GM12878 (cell line): ENCODE results near the gene RAD51B. TPM values are rescaled to one million over a fixed set of nuclear protein-coding genes. Genes with fewer than 3 reads are reported as not detected.

Experiments
- ATF2 ChIP-seq: IDR thresholded peaks from 2 replicates; pipeline ENCODE4 v1.6.1; 2012; ENCODE audit warnings: low read length, inconsistent platforms
- CEBPB ChIP-seq, 2 experiments: fragments of 150-350 bp in 1 of 2; IDR thresholded peaks; 2 replicates each; pipeline ENCODE4 v1.6.1; 2012 to 2014; ENCODE audit warnings: low read depth in 2 of 2, low read length in 2 of 2, borderline replicate concordance in 1 of 2, inconsistent platforms in 1 of 2
- CEBPZ ChIP-seq: fragments of 150-350 bp; IDR thresholded peaks from 2 replicates; pipeline ENCODE4 v1.6.1; 2016; ENCODE audit warnings: low read depth, low read length
- CTCF ChIP-seq, 3 experiments: IDR thresholded peaks in 2 of 3; conservative IDR thresholded peaks in 1 of 3; 2 replicates each; pipeline ENCODE4 v1.5.1; 2011; ENCODE audit warnings: low read depth in 3 of 3, low read length in 3 of 3, mild to moderate bottlenecking in 3 of 3, control low read depth in 2 of 3, moderate library complexity in 2 of 3, inconsistent platforms in 1 of 3, mixed read lengths in 1 of 3; ENCODE audit not compliant: control insufficient read depth in 2 of 3, insufficient read depth in 1 of 3; ENCODE audit errors: extremely low read depth in 1 of 3
- FOXM1 ChIP-seq: IDR thresholded peaks from 2 replicates; pipeline ENCODE4 v1.6.1; 2012; ENCODE audit warnings: low read depth, mild to moderate bottlenecking, inconsistent platforms, low read length, moderate library complexity
- IKZF1 ChIP-seq: fragments of 450-650 bp; conservative IDR thresholded peaks from 2 replicates; pipeline ENCODE4 v1.6.1; 2017; ENCODE audit warnings: antibody characterized with exemption, mild to moderate bottlenecking
- MEF2A ChIP-seq: IDR thresholded peaks from 2 replicates; pipeline ENCODE4 v1.6.1; 2011; ENCODE audit warnings: low read depth, mild to moderate bottlenecking, low read length, moderate library complexity; ENCODE audit not compliant: insufficient read depth
- MLLT1 ChIP-seq: fragments of 450-650 bp; IDR thresholded peaks from 2 replicates; pipeline ENCODE4 v1.6.1; 2016; ENCODE audit warnings: mild to moderate bottlenecking
- RAD21 ChIP-seq: IDR thresholded peaks from 2 replicates; pipeline ENCODE4 v1.6.1; 2011; ENCODE audit warnings: mild to moderate bottlenecking, low read depth, low read length, moderate library complexity; ENCODE audit not compliant: insufficient read depth
- SKIL ChIP-seq: fragments of 450-650 bp; IDR thresholded peaks from 2 replicates; pipeline ENCODE4 v1.6.1; 2017; ENCODE audit warnings: mild to moderate bottlenecking, low read depth, inconsistent platforms; ENCODE audit not compliant: poor library complexity, severe bottlenecking
- TARDBP ChIP-seq: IDR thresholded peaks from 2 replicates; pipeline ENCODE4 v1.6.1; 2016; ENCODE audit warnings: borderline replicate concordance
- TCF3 ChIP-seq: IDR thresholded peaks from 2 replicates; pipeline ENCODE4 v1.6.1; 2012; ENCODE audit warnings: low read depth, mild to moderate bottlenecking, low read length, borderline replicate concordance; ENCODE audit not compliant: insufficient read depth
- ZBED1 ChIP-seq: IDR thresholded peaks from 2 replicates; pipeline ENCODE4 v1.6.1; 2016; ENCODE audit warnings: borderline replicate concordance
- ZBTB33 ChIP-seq: fragments of 450-650 bp; IDR thresholded peaks from 2 replicates; pipeline ENCODE4 v1.6.1; 2017; ENCODE audit warnings: mild to moderate bottlenecking
- ZNF622 ChIP-seq: fragments of 450-650 bp; IDR thresholded peaks from 2 replicates; pipeline ENCODE4 v1.6.1; 2017; ENCODE audit warnings: mild to moderate bottlenecking, inconsistent platforms
- polyA plus RNA-seq, 11 experiments: library from polyadenylated mRNA; depleted of rRNA in 4 of 11; unstranded in 6 of 11; stranded (reverse) in 5 of 11; fragments of >200 nt; fragmentation: Nextera tagmentation in 4 of 11; fragmentation: Illumina TruSeq in 1 of 11; extraction: Ambion mirVana in 4 of 11; extraction: Trizol in 1 of 11; gene quantifications; 1 replicate in 1 of 11; 2 replicates in 10 of 11; pipeline versions ENCODE4 v1.2.1 to v1.2.3, GENCODE V29; 2011 to 2016; ENCODE audit warnings: inconsistent platforms in 2 of 11, missing spikeins in 2 of 11, low read depth in 1 of 11
- total RNA-seq, 4 experiments: library from RNA; depleted of rRNA in 3 of 4; stranded (reverse); fragments of >200 nt in 3 of 4; fragmentation: Illumina TruSeq in 1 of 4; extraction: Trizol in 1 of 4; gene quantifications; 2 replicates each; pipeline versions ENCODE4 v1.2.1 to v1.2.3, GENCODE V29; 2013 to 2021

RAD51B gene
- total and polyA plus RNA-seq, 10 of the 15 experiments (the other 5 are each of a cell fraction or from before 2014, with no cell fraction given) = 9.8 to 26.8 (median 21.3) TPM

GRCh38 chr14:68248481-68249255 lies 429.1 kb downstream of the RAD51B start (continued):
- TF ChIP-seq MLLT1 (0 out of 2 replicates have a peak, but pooled peaks have one; percentile 44), MEF2A (peak; percentile 67; the same call in 1 of the 2 replicates), FOXM1 (0 out of 2 replicates have a peak, but pooled peaks have one; percentile 50), ZNF622 (no peak), ZBTB33 (no peak), RAD21 (peak; percentile 93), IKZF1 (peak; percentile 25; the same call in 1 of the 2 replicates), ATF2 (no peak), SKIL (peak; percentile 17), ZBED1 (no peak; the same call in 1 of the 2 replicates), TARDBP (0 out of 2 replicates have a peak, but pooled peaks have one; percentile 20), TCF3 (no peak), CEBPZ (no peak), CEBPB (IDR thresholded peaks at IDR 0.05; ENCODE audit: borderline replicate concordance in 1 of 2, low read depth in 2 of 2, low read length in 2 of 2) (no peak), CTCF (IDR thresholded peaks at IDR 0.05 in 2 of 3, conservative IDR thresholded peaks at IDR 0.05 in 1 of 3; ENCODE audit: control insufficient read depth in 2 of 3, extremely low read depth in 1 of 3, insufficient read depth in 1 of 3, low read depth in 3 of 3, low read length in 3 of 3) (peak; percentile 33 to 73 (median 45); a peak in 4 of 6 replicates)
